Activated CD8-positive, alpha-beta T cell treated with anti-CD3 and anti-CD28 coated beads for 36 hours (primary cell): ENCODE data around the gene ABHD15. TPM values are rescaled to one million over a fixed set of nuclear protein-coding genes. Genes with fewer than 3 reads are reported as not detected.
A peak's percentile ranks its signal among the peaks of the same experiment; 100 is the strongest.

ENCODE experiments used
- ATAC-seq: fragments of 200-7000 bp; cut with Tn5 transposase; one replicate; pipeline ENCODE4 v1.10.0; 2021; ENCODE audit warnings: mild to moderate bottlenecking, moderate library complexity
- CTCF ChIA-PET: fragments of 350-600 bp; sonication (Branson Sonifier 250); formaldehyde crosslinking; loops from one replicate; lab custom pipeline; 2021; ENCODE audit warnings: antibody characterized with exemption; lab: Charles Lee
- POLR2A ChIA-PET: fragments of 350-600 bp; sonication (Branson Sonifier 250); formaldehyde crosslinking; loops from one replicate; lab custom pipeline; 2021; ENCODE audit warnings: antibody characterized with exemption; lab: Charles Lee
- DNase-seq: peaks from one replicate; pipeline ENCODE4 v3.0.0-alpha.2; 2020
- H3K27ac Mint-ChIP-seq: one replicate; pipeline ENCODE4 v1.8.0; 2021; ENCODE audit warnings: mild to moderate bottlenecking, mixed read lengths
- H3K27me3 Mint-ChIP-seq: one replicate; pipeline ENCODE4 v1.8.0; 2021; ENCODE audit warnings: mixed read lengths
- H3K36me3 Mint-ChIP-seq: one replicate; pipeline ENCODE4 v1.8.0; 2021; ENCODE audit warnings: low read depth, mixed read lengths
- H3K4me1 Mint-ChIP-seq: one replicate; pipeline ENCODE4 v1.8.0; 2021; ENCODE audit warnings: low read depth, mixed read lengths
- H3K4me3 Mint-ChIP-seq: one replicate; pipeline ENCODE4 v1.8.0; 2021; ENCODE audit warnings: mild to moderate bottlenecking, moderate library complexity, mixed read lengths
- H3K9me3 Mint-ChIP-seq: one replicate; pipeline ENCODE4 v1.8.0; 2021; ENCODE audit warnings: mixed read lengths
- intact Hi-C: fragments of 100-400 bp; cut with micrococcal nuclease; formaldehyde crosslinking; loops from one replicate; pipeline ENCODE4 v1.10.0; 2022
- total RNA-seq, 2 experiments: library from RNA; stranded (reverse); gene quantifications; one replicate each; pipeline ENCODE4 v1.2.3, GENCODE V29; 2021
- TF ChIP-seq, protein P1 (sequence below): fragments of 200-600 bp; IDR thresholded peaks from one replicate; pipeline ENCODE4 v1.8.0; 2022; ENCODE audit warnings: antibody characterized with exemption, mild to moderate bottlenecking

ABHD15 gene, protein sequence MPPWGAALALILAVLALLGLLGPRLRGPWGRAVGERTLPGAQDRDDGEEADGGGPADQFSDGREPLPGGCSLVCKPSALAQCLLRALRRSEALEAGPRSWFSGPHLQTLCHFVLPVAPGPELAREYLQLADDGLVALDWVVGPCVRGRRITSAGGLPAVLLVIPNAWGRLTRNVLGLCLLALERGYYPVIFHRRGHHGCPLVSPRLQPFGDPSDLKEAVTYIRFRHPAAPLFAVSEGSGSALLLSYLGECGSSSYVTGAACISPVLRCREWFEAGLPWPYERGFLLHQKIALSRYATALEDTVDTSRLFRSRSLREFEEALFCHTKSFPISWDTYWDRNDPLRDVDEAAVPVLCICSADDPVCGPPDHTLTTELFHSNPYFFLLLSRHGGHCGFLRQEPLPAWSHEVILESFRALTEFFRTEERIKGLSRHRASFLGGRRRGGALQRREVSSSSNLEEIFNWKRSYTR
- 10 to 100 TPM in 1 of 2 experiments, 1 to 10 TPM in 1; 9.7 to 10.1 TPM for total RNA-seq

DNA sequence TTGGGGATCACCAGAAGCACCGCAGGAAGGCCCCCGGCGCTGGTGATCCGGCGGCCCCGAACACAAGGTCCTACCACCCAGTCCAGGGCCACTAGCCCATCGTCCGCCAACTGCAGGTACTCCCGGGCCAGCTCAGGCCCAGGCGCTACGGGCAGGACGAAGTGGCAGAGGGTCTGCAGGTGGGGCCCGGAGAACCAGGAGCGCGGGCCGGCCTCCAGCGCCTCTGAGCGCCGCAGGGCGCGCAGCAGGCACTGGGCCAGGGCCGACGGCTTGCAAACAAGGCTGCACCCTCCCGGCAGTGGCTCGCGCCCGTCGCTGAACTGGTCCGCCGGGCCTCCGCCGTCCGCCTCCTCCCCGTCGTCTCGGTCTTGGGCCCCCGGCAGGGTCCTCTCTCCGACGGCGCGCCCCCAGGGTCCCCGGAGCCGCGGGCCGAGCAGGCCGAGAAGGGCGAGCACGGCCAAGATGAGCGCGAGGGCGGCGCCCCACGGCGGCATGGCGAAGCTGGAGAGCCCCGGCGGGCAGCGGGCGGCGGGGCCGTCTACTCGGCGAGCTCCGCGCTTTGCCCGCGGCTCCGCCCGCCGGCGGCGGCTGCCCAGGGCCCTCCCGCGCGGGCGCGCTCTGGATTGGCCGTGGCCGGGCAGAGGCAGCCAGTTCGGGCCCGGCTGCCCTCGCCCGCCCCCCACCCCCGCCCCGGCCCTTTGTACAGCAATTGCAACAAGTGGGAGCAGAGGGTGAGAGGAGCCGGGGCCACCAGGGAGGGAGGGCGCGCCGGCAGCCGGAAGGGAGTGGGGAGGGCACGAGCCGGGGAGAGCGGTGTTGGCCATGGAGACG lies at the start of gene ABHD15:
ABHD15 (minus strand) TSS at position 565 of the 831 bp plus-strand sequence; CDS start at position 494, 71 bp downstream.
- H3K36me3 Mint-ChIP-seq: peaks cover 14% of the 10 kb centered on the region
- TF ChIP-seq, protein P1, sequence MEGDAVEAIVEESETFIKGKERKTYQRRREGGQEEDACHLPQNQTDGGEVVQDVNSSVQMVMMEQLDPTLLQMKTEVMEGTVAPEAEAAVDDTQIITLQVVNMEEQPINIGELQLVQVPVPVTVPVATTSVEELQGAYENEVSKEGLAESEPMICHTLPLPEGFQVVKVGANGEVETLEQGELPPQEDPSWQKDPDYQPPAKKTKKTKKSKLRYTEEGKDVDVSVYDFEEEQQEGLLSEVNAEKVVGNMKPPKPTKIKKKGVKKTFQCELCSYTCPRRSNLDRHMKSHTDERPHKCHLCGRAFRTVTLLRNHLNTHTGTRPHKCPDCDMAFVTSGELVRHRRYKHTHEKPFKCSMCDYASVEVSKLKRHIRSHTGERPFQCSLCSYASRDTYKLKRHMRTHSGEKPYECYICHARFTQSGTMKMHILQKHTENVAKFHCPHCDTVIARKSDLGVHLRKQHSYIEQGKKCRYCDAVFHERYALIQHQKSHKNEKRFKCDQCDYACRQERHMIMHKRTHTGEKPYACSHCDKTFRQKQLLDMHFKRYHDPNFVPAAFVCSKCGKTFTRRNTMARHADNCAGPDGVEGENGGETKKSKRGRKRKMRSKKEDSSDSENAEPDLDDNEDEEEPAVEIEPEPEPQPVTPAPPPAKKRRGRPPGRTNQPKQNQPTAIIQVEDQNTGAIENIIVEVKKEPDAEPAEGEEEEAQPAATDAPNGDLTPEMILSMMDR: no peak
- H3K27me3 Mint-ChIP-seq: no peaks in the 10 kb centered on the region
- DNase-seq: peak; percentile 77
- no peaks in the 10 kb centered on the region for H3K9me3 Mint-ChIP-seq
- H3K4me1 Mint-ChIP-seq: peaks cover 32% of the 10 kb centered on the region
- H3K27ac Mint-ChIP-seq: peak within 1 kb of the TSS; percentile 91
- POLR2A ChIA-PET: interaction anchor here (0.6 to 2.1 kb wide), 11 partner anchors 8 to 275 kb away, joined by 3 to 8 read pairs (median 4); no protein-coding TSS in a partner anchor
- intact Hi-C loops: no loop called here
- peak within 1 kb of the TSS; percentile 86 for H3K4me3 Mint-ChIP-seq
- ATAC-seq: peak; percentile 45
- CTCF ChIA-PET: interaction anchor here (0.6 to 11.2 kb wide), 8 partner anchors 14 to 197 kb away, joined by 3 to 102 read pairs (median 20); partner anchors contain the start of gene ANKRD13B

GRCh38 chr17:29615492-29616299 lies 48.9 kb upstream of the ABHD15 start:
- DNase-seq (peak; percentile 87), ATAC-seq (peak; percentile 58)
- peaks cover 2% of the 10 kb centered on the region for H3K27me3 Mint-ChIP-seq
- H3K4me1 Mint-ChIP-seq: peaks cover 35% of the 10 kb centered on the region
- no peaks in the 10 kb centered on the region for H3K36me3 Mint-ChIP-seq
- TF ChIP-seq, protein P1: no peak
- no peaks in the 10 kb centered on the region for H3K9me3 Mint-ChIP-seq
- CTCF ChIA-PET: interaction anchor here (0.9 to 8.5 kb wide), 17 partner anchors 9 to 467 kb away, joined by 3 to 172 read pairs (median 8); partner anchors contain the start of genes ABHD15, ANKRD13B, GIT1 and SSH2
- intact Hi-C loops: loop anchor here (5.0 kb wide), 1 partner anchor 33 kb away; no protein-coding TSS in a partner anchor
- POLR2A ChIA-PET: interaction anchor here (0.9 to 4.2 kb wide), 10 partner anchors 9 to 471 kb away, joined by 3 to 32 read pairs (median 3); partner anchors contain the start of gene ANKRD13B
- H3K27ac Mint-ChIP-seq: peak overlapping the region; percentile 67
- H3K4me3 Mint-ChIP-seq: peak overlapping the region; percentile 84

DNA sequence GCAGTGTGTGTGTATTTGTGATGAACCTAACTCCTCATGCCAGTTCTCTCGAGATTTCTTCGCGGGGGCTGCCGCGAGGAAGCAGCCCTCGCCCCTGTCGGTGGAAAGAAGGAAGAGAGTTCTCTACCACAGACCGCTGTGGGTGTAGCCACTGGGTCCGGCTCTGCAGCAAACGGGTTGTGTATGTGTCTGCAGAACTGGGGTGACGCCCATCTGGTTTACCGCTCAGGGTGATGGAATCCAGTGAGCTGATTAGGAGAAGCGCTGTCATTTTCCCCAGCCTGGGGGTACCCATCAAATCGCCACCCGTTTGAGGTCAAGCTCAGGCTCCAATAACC lies 48.2 kb upstream of the ABHD15 start:
- Mint-ChIP-seq H3K36me3 (no peaks in the 10 kb centered on the region), H3K4me1 (peaks cover 35% of the 10 kb centered on the region), H3K27ac (peak overlapping the region; percentile 49), H3K9me3 (no peaks in the 10 kb centered on the region), H3K27me3 (peaks cover 2% of the 10 kb centered on the region), H3K4me3 (peak overlapping the region; percentile 84)
- intact Hi-C loops: loop anchor here (5.0 kb wide), 1 partner anchor 33 kb away; no protein-coding TSS in a partner anchor
- ChIA-PET POLR2A (interaction anchor here (0.9 to 4.2 kb wide), 6 partner anchors 23 to 145 kb away, joined by 3 to 32 read pairs (median 4); partner anchors contain the start of gene ANKRD13B), CTCF (interaction anchor here (0.9 to 8.5 kb wide), 12 partner anchors 8 to 316 kb away, joined by 3 to 172 read pairs (median 11); partner anchors contain the start of genes ABHD15, ANKRD13B, GIT1 and SSH2)
- peak; percentile 15 for ATAC-seq
- peak; percentile 80 for DNase-seq
- TF ChIP-seq, protein P1: peak; percentile 21

DNA sequence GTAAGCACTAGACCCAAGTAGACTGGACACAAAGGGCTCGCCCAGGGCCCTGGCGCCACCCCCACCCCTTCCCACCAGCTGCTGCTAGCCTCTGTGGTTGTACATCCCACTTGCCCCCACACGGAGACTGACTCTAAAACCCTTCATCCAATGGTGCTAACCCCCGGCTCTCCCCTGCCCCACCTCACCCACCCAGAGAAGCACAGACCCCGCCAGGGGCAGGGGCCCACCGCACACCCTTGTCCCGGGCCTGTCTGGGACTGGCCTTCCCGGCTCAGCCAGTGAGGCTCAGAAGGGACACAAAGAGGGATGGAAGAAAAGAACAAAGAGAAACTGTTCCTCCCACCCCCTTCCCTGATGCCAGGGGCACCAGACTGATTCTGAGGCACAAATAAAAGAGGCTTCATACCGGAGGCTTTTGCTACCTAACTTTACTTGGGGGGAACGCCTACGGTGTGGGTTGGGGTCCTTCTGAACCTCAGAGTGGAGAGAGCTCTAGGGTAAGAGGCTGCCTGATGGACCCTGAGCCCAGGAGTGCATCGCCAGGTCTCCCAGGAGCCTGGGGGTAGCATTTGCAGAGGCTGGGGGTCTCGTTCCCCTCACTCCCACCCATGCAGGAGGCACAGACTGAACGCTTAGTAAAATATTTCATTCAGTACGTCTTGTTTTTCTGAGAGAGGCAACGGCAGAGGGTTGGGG lies 47.7 kb upstream of the ABHD15 start:
- TF ChIP-seq, protein P1: no peak
- Mint-ChIP-seq H3K4me3 (peak overlapping the region; percentile 84), H3K4me1 (peaks cover 35% of the 10 kb centered on the region), H3K36me3 (no peaks in the 10 kb centered on the region), H3K27ac (peak overlapping the region; percentile 49), H3K27me3 (peaks cover 2% of the 10 kb centered on the region), H3K9me3 (no peaks in the 10 kb centered on the region)
- DNase-seq (no peak), ATAC-seq (no peak)
- POLR2A ChIA-PET: interaction anchor here (1.3 to 4.2 kb wide), 6 partner anchors 9 to 47 kb away, joined by 3 to 32 read pairs (median 6); partner anchors contain the start of genes ABHD15, ANKRD13B and CORO6
- intact Hi-C loops: loop anchor here (5.0 kb wide), 1 partner anchor 32 kb away; no protein-coding TSS in a partner anchor
- CTCF ChIA-PET: interaction anchor here (1.4 to 8.5 kb wide), 8 partner anchors 10 to 316 kb away, joined by 3 to 172 read pairs (median 13); partner anchors contain the start of genes ABHD15, ANKRD13B, GIT1 and SSH2
